Lung (tissue), 12 donors: Measurements from ENCODE around the gene GRN. TPM values are rescaled to one million over a fixed set of nuclear protein-coding genes. Genes with fewer than 3 reads are reported as not detected.

ENCODE experiments used
- ATAC-seq: fragments of 200-7000 bp; cut with Tn5 transposase; one replicate; pipeline ENCODE4 v1.9.1; 2020; ENCODE audit warnings: moderate number of reproducible peaks; ENCODE audit not compliant: insufficient read depth, low FRiP score
- DNase-seq, 3 donors: peaks; one replicate each; pipeline ENCODE4 v3.0.0-alpha.2; 2013 to 2017
- H3K27ac ChIP-seq, 2 donors: one replicate each; pipeline ENCODE4 v1.5.1; 2013; ENCODE audit warnings: mild to moderate bottlenecking in 2 of 2, moderate library complexity in 2 of 2, control low read depth in 1 of 2, inconsistent platforms in 1 of 2, low read depth in 1 of 2, low read length in 1 of 2
- H3K27me3 ChIP-seq, 3 donors: one replicate each; pipeline ENCODE4 v1.5.1; 2013; ENCODE audit warnings: low read length in 2 of 3; ENCODE audit not compliant: control insufficient read depth in 3 of 3, insufficient read depth in 3 of 3
- H3K36me3 ChIP-seq, 4 donors: one replicate each; pipeline ENCODE4 v1.5.1; 2013; ENCODE audit warnings: low read length in 4 of 4, mild to moderate bottlenecking in 1 of 4, moderate library complexity in 1 of 4; ENCODE audit not compliant: control insufficient read depth in 4 of 4, insufficient read depth in 4 of 4
- H3K4me1 ChIP-seq, 5 donors: one replicate each; pipeline ENCODE4 v1.5.1; 2013; ENCODE audit warnings: low read length in 5 of 5, mild to moderate bottlenecking in 2 of 5, moderate library complexity in 1 of 5; ENCODE audit not compliant: control insufficient read depth in 5 of 5, insufficient read depth in 5 of 5
- H3K4me3 ChIP-seq: one replicate; pipeline ENCODE4 v1.5.1; 2013; ENCODE audit warnings: mild to moderate bottlenecking, control low read depth, moderate library complexity
- H3K9ac ChIP-seq, 2 donors: one replicate each; pipeline ENCODE4 v1.5.1; 2013; ENCODE audit warnings: low read length in 2 of 2, control low read depth in 1 of 2; ENCODE audit not compliant: insufficient read depth in 1 of 2
- H3K9me3 ChIP-seq, 4 donors: one replicate each; pipeline ENCODE4 v1.5.1; 2013; ENCODE audit warnings: low read length in 3 of 4, mild to moderate bottlenecking in 1 of 4, moderate library complexity in 1 of 4; ENCODE audit not compliant: control insufficient read depth in 4 of 4, insufficient read depth in 3 of 4
- WGBS, 2 donors: extraction: QIAGEN DNeasy Blood & Tissue Kit; methylation state at CpG; one replicate each; pipeline ENCODE4 v1.1.7; 2013; 5-methylcytosine and 5-hydroxymethylcytosine counted together
- polyA plus RNA-seq, 2 donors: library from polyadenylated mRNA; stranded (reverse); fragments of 200-250 nt; gene quantifications; one replicate each; pipeline ENCODE4 v1.2.1, GENCODE V29; 2013
- total RNA-seq, 2 donors: library from RNA; depleted of rRNA in 1 of 2; stranded (reverse); fragments of >200 nt in 1 of 2; gene quantifications; one replicate each; pipeline ENCODE4 v1.2.1, GENCODE V29; 2014 to 2021
- TF ChIP-seq, protein P1 (sequence below): IDR thresholded peaks from 2 replicates; pipeline ENCODE4 v1.5.1; 2012; ENCODE audit warnings: mild to moderate bottlenecking; ENCODE audit errors: control extremely low read depth, extremely low read depth
- donor health status: control.
- donor health status: control.
- donor health status: Bipolar disorder and iron deficiency.
- donor health status: healthy.
- donor health status: DM: yes; HTN: yes; CAD: no.

Gene GRN
- total and polyA plus RNA-seq, 4 donors = 160 to 753 (median 510) TPM

DNA sequence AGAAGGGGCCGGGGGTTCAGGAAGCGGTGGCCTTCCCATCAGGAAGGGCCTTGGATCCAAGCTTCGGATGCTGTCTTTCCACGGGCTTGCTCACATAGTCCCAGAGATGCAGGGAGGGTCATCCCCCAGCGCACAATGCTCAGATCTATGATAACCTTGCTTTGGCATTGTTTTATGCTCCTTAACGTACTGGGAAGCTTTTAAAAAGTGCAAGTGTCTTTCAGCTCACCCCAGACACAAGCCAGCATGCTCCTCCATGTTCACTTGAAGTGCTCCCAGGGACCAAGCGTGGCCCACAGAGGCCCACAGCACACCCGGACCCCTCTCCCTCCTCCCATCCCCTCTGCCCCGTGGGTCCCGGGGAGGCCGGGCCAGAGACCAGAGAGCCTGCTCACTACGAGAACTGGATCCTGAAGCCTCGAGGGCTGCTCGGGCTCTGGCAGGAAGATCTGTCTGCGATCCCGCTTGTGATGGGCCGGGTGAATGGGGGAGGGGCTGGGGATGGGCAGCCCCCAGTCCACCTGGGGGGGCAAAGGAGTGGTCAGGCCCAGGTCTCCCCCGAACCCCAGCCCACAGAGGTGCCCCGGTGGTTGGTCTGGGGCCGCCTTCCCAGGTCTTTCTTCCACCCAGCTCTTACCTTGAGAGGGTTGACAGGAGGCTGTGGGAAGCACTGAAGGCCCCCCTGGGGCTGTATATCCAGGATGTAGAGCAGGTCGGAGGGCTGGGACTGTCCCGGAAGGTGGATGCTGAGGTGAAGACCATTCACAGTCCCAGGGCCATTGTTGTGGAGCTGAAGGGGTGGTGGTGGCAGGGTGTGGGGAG lies 30.3 kb downstream of the GRN start:
- Histone ChIP-seq H3K9me3 (no peaks in the 10 kb centered on the region), H3K9ac (no peak overlapping the region), H3K4me1 (peaks cover 0 to 16% (median 7%) of the 10 kb centered on the region in 5 donors), H3K27me3 (no peaks in the 10 kb centered on the region), H3K27ac (no peak overlapping the region), H3K4me3 (no peak overlapping the region), H3K36me3 (no peaks in the 10 kb centered on the region)
- ATAC-seq (no peak), DNase-seq (peak in 1 of 3 donors; percentile 21)
- TF ChIP-seq, protein P1, sequence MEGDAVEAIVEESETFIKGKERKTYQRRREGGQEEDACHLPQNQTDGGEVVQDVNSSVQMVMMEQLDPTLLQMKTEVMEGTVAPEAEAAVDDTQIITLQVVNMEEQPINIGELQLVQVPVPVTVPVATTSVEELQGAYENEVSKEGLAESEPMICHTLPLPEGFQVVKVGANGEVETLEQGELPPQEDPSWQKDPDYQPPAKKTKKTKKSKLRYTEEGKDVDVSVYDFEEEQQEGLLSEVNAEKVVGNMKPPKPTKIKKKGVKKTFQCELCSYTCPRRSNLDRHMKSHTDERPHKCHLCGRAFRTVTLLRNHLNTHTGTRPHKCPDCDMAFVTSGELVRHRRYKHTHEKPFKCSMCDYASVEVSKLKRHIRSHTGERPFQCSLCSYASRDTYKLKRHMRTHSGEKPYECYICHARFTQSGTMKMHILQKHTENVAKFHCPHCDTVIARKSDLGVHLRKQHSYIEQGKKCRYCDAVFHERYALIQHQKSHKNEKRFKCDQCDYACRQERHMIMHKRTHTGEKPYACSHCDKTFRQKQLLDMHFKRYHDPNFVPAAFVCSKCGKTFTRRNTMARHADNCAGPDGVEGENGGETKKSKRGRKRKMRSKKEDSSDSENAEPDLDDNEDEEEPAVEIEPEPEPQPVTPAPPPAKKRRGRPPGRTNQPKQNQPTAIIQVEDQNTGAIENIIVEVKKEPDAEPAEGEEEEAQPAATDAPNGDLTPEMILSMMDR = no peak
- WGBS, 2 donors = 51 to 54% methylated on average over 22 of the region's 22 CpGs

DNA sequence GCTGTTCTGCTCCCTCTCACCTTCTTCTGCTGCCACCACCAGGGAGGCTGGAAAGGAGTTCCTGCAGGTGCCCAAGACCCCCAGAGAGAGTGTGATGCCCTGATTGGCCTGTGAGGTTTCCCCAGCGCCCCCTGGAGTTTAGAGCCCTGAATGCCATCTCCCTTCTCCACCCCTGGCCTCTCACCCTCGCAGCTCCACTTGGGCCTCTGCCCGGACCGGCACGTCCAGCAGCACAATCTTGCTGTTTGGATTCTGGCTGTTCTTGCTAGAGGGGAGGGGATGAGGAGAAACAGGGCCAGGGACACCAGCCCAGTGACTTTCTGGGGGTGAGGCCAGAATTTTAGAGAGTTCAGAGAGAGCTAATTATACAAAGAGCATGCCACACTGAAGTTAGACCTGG lies 31.0 kb downstream of the GRN start:
- WGBS, 2 donors = 22 to 50% methylated on average over 5 of the region's 5 CpGs
- peaks cover 0 to 16% (median 7%) of the 10 kb centered on the region in 5 donors for H3K4me1 ChIP-seq
- no peaks in the 10 kb centered on the region for H3K36me3 ChIP-seq
- no peak overlapping the region for H3K9ac ChIP-seq
- ATAC-seq (no peak), DNase-seq (peak; percentile 86 to 89 (median 86))
- peaks cover 0 to 2% (median 0%) of the 10 kb centered on the region in 3 donors for H3K27me3 ChIP-seq
- H3K9me3 ChIP-seq = no peaks in the 10 kb centered on the region
- TF ChIP-seq, protein P1 = no peak
- H3K4me3 ChIP-seq = no peak overlapping the region
- H3K27ac ChIP-seq = no peak overlapping the region

DNA sequence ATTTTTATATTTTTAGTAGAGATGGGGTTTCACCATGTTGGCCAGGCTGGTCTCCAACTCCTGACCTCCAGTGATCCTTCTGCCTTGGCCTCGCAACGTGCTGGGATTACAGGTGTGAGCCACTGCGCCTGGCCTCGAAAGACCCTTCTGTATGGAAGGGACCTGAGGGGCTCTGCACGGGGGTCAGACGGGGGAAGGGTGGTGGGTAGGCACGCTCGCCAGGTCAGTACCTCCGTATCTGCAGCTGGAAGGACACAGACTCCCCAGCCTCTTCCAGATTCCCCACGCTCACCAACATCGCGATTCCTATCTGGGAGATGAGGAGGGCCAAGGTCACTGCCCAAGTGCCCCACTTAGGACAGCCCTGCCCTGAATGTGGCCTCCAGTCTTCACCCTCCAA lies 31.7 kb downstream of the GRN start:
- WGBS, 2 donors = 85 to 92% methylated on average over 12 of the region's 12 CpGs
- Histone ChIP-seq H3K4me1 (peaks cover 0 to 16% (median 7%) of the 10 kb centered on the region in 5 donors), H3K9me3 (no peaks in the 10 kb centered on the region), H3K4me3 (no peak overlapping the region), H3K36me3 (no peaks in the 10 kb centered on the region), H3K27me3 (peaks cover 0 to 3% (median 0%) of the 10 kb centered on the region in 3 donors), H3K27ac (no peak overlapping the region), H3K9ac (no peak overlapping the region)
- DNase-seq = no peak
- TF ChIP-seq, protein P1 = no peak
- no peak for ATAC-seq
